ENCODE results near the gene STMP1.

Gene STMP1

GRCh38 chr7:135716677-135717238 lies 54.4 kb downstream of the STMP1 start:
- Histone ChIP-seq H2AFZ (ENCODE audit: low read depth, low read length, severe bottlenecking) (no peak overlapping the region), H3K4me2 (ENCODE audit: low read depth, low read length, poor library complexity, severe bottlenecking) (no peak overlapping the region), H3K79me2 (ENCODE audit: insufficient read depth, low read length) (no peaks in the 10 kb centered on the region), H3K9me2 (replicated peaks; ENCODE audit: insufficient read depth, low read length) (no peaks in the 10 kb centered on the region), H4K20me1 (ENCODE audit: low read depth, low read length) (no peaks in the 10 kb centered on the region), H3K27ac (ENCODE audit: low read depth, low read length) (no peak overlapping the region), H3K27me3 (ENCODE audit: low read length) (0 out of 2 replicates have a peak, but pooled peaks cover 2% of the 10 kb centered on the region), H3K36me3 (ENCODE audit: low read length) (no peaks in the 10 kb centered on the region), H3F3A (ENCODE audit: insufficient read depth) (no peaks in the 10 kb centered on the region), H3K9me3 (ENCODE audit: insufficient read depth, low read length) (no peaks in the 10 kb centered on the region), H3K9ac (ENCODE audit: low read length) (no peak overlapping the region), H3K4me3 (ENCODE audit: insufficient read depth, low read length, poor library complexity, severe bottlenecking) (no peak overlapping the region)
- no peak for TF ChIP-seq EZH2phosphoT487 (conservative IDR thresholded peaks at IDR 0.05; ENCODE audit: low read length)
- no peak for TF ChIP-seq CTCF (IDR thresholded peaks at IDR 0.05; ENCODE audit: insufficient read depth, low read length, poor library complexity, severe bottlenecking)

GRCh38 chr7:135717693-135718092 lies 55.4 kb downstream of the STMP1 start:
- H4K20me1 ChIP-seq (ENCODE audit: low read depth, low read length): no peaks in the 10 kb centered on the region
- H3K27ac ChIP-seq (ENCODE audit: low read depth, low read length): no peak overlapping the region
- no peaks in the 10 kb centered on the region for H3K9me2 ChIP-seq (replicated peaks; ENCODE audit: insufficient read depth, low read length)
- H2AFZ ChIP-seq (ENCODE audit: low read depth, low read length, severe bottlenecking): no peak overlapping the region
- H3K79me2 ChIP-seq (ENCODE audit: insufficient read depth, low read length): no peaks in the 10 kb centered on the region
- H3K4me3 ChIP-seq (ENCODE audit: insufficient read depth, low read length, poor library complexity, severe bottlenecking): no peak overlapping the region
- H3K36me3 ChIP-seq (ENCODE audit: low read length): no peaks in the 10 kb centered on the region
- no peak overlapping the region for H3K4me2 ChIP-seq (ENCODE audit: low read depth, low read length, poor library complexity, severe bottlenecking)
- H3K9ac ChIP-seq (ENCODE audit: low read length): no peak overlapping the region
- H3K9me3 ChIP-seq (ENCODE audit: insufficient read depth, low read length): no peaks in the 10 kb centered on the region
- TF ChIP-seq CTCF (IDR thresholded peaks at IDR 0.05; ENCODE audit: insufficient read depth, low read length, poor library complexity, severe bottlenecking): no peak
- no peak for TF ChIP-seq EZH2phosphoT487 (conservative IDR thresholded peaks at IDR 0.05; ENCODE audit: low read length)
- H3F3A ChIP-seq (ENCODE audit: insufficient read depth): no peaks in the 10 kb centered on the region
- 0 out of 2 replicates have a peak, but pooled peaks cover 2% of the 10 kb centered on the region for H3K27me3 ChIP-seq (ENCODE audit: low read length)

GRCh38 chr7:135718219-135718618 lies 55.9 kb downstream of the STMP1 start:
- H3F3A ChIP-seq (ENCODE audit: insufficient read depth): no peaks in the 10 kb centered on the region
- no peaks in the 10 kb centered on the region for H3K36me3 ChIP-seq (ENCODE audit: low read length)
- no peaks in the 10 kb centered on the region for H3K9me2 ChIP-seq (replicated peaks; ENCODE audit: insufficient read depth, low read length)
- H3K4me3 ChIP-seq (ENCODE audit: insufficient read depth, low read length, poor library complexity, severe bottlenecking): no peak overlapping the region
- H3K4me2 ChIP-seq (ENCODE audit: low read depth, low read length, poor library complexity, severe bottlenecking): no peak overlapping the region
- H3K9me3 ChIP-seq (ENCODE audit: insufficient read depth, low read length): no peaks in the 10 kb centered on the region
- H3K27ac ChIP-seq (ENCODE audit: low read depth, low read length): no peak overlapping the region
- no peak overlapping the region for H3K9ac ChIP-seq (ENCODE audit: low read length)
- no peak overlapping the region for H2AFZ ChIP-seq (ENCODE audit: low read depth, low read length, severe bottlenecking)
- H3K27me3 ChIP-seq (ENCODE audit: low read length): 0 out of 2 replicates have a peak, but pooled peaks cover 2% of the 10 kb centered on the region
- TF ChIP-seq EZH2phosphoT487 (conservative IDR thresholded peaks at IDR 0.05; ENCODE audit: low read length) (no peak), CTCF (IDR thresholded peaks at IDR 0.05; ENCODE audit: insufficient read depth, low read length, poor library complexity, severe bottlenecking) (no peak)
- no peaks in the 10 kb centered on the region for H4K20me1 ChIP-seq (ENCODE audit: low read depth, low read length)
- H3K79me2 ChIP-seq (ENCODE audit: insufficient read depth, low read length): no peaks in the 10 kb centered on the region

All from SU-DHL-6 (cell line).